ENCODE results near the gene CLDN10.

CLDN10 gene

DNA sequence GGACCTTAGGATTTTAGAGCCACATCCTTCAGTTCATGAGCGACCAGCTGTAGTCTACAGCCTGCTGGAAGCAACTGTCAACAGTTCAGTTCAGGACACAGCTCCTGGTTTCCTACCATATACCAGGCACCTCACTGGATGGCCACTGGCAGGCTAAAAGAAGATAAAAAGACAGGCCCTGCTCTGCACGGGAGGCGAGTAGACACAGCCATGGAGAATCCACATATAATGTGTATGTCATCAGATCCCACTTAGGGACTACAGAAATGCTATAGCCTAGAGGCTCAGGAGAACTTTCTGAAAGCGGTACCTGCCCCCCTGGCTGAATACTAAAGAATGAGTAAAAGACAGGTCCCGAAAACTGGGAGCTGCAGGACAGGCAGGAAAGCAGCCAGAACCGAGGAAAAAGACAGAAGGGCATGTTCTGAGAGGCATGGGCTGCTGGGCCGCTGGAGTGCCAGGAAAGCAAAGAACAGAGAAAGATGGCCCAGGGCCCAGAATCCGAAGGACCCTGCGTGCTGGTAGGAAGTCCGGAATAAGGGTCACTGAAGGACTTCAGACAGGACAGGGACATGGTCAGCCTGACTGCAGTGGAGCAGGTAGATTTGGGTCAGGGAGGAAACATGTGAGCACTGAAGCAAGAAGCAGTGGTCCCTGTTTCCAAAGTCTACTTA lies 68.4 kb downstream of the CLDN10 start:
- H3K27me3 ChIP-seq (ENCODE audit: insufficient read depth, low read length): no peaks in the 10 kb centered on the region
- H3K4me1 ChIP-seq (ENCODE audit: insufficient read depth, low read length): no peaks in the 10 kb centered on the region
- peaks cover 80% of the 10 kb centered on the region for H3K36me3 ChIP-seq (ENCODE audit: insufficient read depth, low read length)
- no peaks in the 10 kb centered on the region for H3K9me3 ChIP-seq (ENCODE audit: insufficient read depth, low read depth, low read length)
- no peak overlapping the region for H3K27ac ChIP-seq (ENCODE audit: low read depth, low read length)
- WGBS: 94% methylated on average over 10 of the region's 10 CpGs
- no peak overlapping the region for H3K9ac ChIP-seq (ENCODE audit: low read depth, low read length)
- H3K4me3 ChIP-seq (ENCODE audit: low read length): no peak overlapping the region

DNA sequence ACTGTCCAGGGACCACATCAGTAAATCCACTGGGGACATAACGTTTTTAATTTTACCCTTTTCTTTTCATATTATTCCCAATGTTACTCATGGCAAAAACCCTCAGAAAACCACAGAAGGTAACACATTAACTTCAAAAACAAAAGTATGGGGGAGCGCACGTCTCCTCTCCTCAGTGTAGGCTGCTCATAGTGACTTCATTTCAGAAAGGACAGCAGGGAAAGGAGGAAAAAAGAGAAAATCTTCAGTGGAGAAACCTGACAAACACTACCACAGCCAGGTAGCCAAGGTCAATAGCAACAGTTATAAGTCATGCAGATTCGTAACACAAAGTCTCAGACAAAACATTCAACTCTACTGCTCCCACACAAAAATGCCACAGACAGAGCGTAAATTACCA lies 70.6 kb downstream of the CLDN10 start:
- Histone ChIP-seq H3K9ac (ENCODE audit: low read depth, low read length) (no peak overlapping the region), H3K36me3 (ENCODE audit: insufficient read depth, low read length) (peaks cover 83% of the 10 kb centered on the region), H3K27me3 (ENCODE audit: insufficient read depth, low read length) (no peaks in the 10 kb centered on the region), H3K27ac (ENCODE audit: low read depth, low read length) (no peak overlapping the region), H3K4me1 (ENCODE audit: insufficient read depth, low read length) (no peaks in the 10 kb centered on the region), H3K4me3 (ENCODE audit: low read length) (no peak overlapping the region), H3K9me3 (ENCODE audit: insufficient read depth, low read depth, low read length) (no peaks in the 10 kb centered on the region)
- 57% methylated on average over 5 of the region's 5 CpGs for WGBS

- Histone ChIP-seq H3K36me3 (ENCODE audit: insufficient read depth, low read length) (peaks cover 83% of the 10 kb centered on the region), H3K4me3 (ENCODE audit: low read length) (no peak overlapping the region), H3K9ac (ENCODE audit: low read depth, low read length) (no peak overlapping the region), H3K27me3 (ENCODE audit: insufficient read depth, low read length) (no peaks in the 10 kb centered on the region), H3K27ac (ENCODE audit: low read depth, low read length) (no peak overlapping the region; the same call in 1 of the 2 replicates), H3K4me1 (ENCODE audit: insufficient read depth, low read length) (no peaks in the 10 kb centered on the region), H3K9me3 (ENCODE audit: insufficient read depth, low read depth, low read length) (no peaks in the 10 kb centered on the region)
- 31% methylated on average over 5 of the region's 5 CpGs for WGBS
Measured at GRCh38 chr13:95624020-95624419, 71.5 kb downstream of the CLDN10 start.

DNA sequence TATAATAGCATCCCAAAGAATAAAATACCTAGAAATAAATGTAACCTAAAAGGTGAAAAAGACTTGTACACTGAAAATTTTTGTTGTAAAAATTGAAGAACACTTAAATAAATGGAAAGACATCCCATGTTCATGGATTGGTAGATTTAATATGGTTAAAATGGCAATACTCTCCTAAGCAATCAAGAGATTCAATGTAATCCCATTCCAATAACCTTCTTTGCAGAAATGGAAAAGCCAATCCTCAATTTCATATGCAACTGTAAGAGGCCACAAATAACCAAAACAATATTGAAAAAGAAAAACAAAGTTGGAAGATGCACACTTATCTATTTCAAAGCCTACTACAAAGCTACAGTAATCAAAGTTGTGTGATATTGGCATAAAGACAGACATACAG lies 74.2 kb downstream of the CLDN10 start:
- Histone ChIP-seq H3K27me3 (ENCODE audit: insufficient read depth, low read length) (no peaks in the 10 kb centered on the region), H3K9ac (ENCODE audit: low read depth, low read length) (no peak overlapping the region), H3K4me1 (ENCODE audit: insufficient read depth, low read length) (no peaks in the 10 kb centered on the region), H3K36me3 (ENCODE audit: insufficient read depth, low read length) (peaks cover 83% of the 10 kb centered on the region), H3K27ac (ENCODE audit: low read depth, low read length) (no peak overlapping the region), H3K4me3 (ENCODE audit: low read length) (no peak overlapping the region), H3K9me3 (ENCODE audit: insufficient read depth, low read depth, low read length) (no peaks in the 10 kb centered on the region)

- H3K9me3 ChIP-seq (ENCODE audit: insufficient read depth, low read depth, low read length): no peaks in the 10 kb centered on the region
- H3K9ac ChIP-seq (ENCODE audit: low read depth, low read length): no peak overlapping the region
- peaks cover 82% of the 10 kb centered on the region for H3K36me3 ChIP-seq (ENCODE audit: insufficient read depth, low read length)
- no peaks in the 10 kb centered on the region for H3K27me3 ChIP-seq (ENCODE audit: insufficient read depth, low read length)
- no peak overlapping the region for H3K27ac ChIP-seq (ENCODE audit: low read depth, low read length)
- no peak overlapping the region for H3K4me3 ChIP-seq (ENCODE audit: low read length)
- no peaks in the 10 kb centered on the region for H3K4me1 ChIP-seq (ENCODE audit: insufficient read depth, low read length)
- WGBS: 100% methylated on average over 1 of the region's 1 CpG
Measured at GRCh38 chr13:95627590-95627989, 75.1 kb downstream of the CLDN10 start.

DNA sequence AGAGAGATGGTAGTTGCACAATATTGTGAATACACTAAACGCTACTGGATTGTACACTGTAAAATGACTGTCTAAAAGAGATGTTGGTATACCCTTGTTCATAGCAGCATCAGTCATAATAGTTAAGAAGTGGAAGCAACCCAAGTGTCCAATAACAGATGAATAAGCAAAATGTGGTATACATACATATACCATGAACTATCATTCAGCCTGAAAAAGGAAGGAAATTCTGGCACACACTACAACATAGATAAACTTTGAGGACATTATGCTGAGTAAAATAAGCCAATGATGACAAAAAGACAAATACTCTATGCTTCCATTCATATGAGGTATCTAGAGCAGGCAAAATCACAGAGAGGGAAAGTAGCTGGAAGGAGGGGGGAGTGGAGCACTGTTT lies 76.0 kb downstream of the CLDN10 start:
- no peaks in the 10 kb centered on the region for H3K4me1 ChIP-seq (ENCODE audit: insufficient read depth, low read length)
- no peaks in the 10 kb centered on the region for H3K9me3 ChIP-seq (ENCODE audit: insufficient read depth, low read depth, low read length)
- H3K27ac ChIP-seq (ENCODE audit: low read depth, low read length): no peak overlapping the region
- no peak overlapping the region for H3K4me3 ChIP-seq (ENCODE audit: low read length)
- no peak overlapping the region for H3K9ac ChIP-seq (ENCODE audit: low read depth, low read length)
- H3K36me3 ChIP-seq (ENCODE audit: insufficient read depth, low read length): peaks cover 80% of the 10 kb centered on the region
- no peaks in the 10 kb centered on the region for H3K27me3 ChIP-seq (ENCODE audit: insufficient read depth, low read length)
- WGBS: 94% methylated on average over 1 of the region's 1 CpG

DNA sequence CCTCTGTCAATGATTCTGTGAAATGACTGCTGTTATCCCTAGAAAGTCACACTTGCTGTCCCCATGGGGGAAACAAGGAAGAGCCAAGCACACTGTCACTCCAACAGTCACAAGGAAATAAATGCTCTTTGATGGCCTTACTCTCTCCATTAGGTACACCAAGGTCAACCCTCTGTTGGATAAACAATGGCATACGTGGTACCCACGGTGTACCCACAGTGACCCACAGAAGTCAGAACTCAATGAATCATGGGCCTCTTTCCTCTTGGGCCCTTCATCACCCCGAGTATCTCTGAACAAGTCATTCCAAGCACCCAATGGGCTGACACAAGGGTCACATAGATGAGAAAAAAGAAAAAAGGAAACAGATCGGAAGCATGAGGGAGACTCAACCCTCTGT lies 76.6 kb downstream of the CLDN10 start:
- Histone ChIP-seq H3K27ac (ENCODE audit: low read depth, low read length) (no peak overlapping the region), H3K27me3 (ENCODE audit: insufficient read depth, low read length) (no peaks in the 10 kb centered on the region), H3K4me3 (ENCODE audit: low read length) (no peak overlapping the region), H3K9me3 (ENCODE audit: insufficient read depth, low read depth, low read length) (no peaks in the 10 kb centered on the region), H3K9ac (ENCODE audit: low read depth, low read length) (no peak overlapping the region), H3K4me1 (ENCODE audit: insufficient read depth, low read length) (no peaks in the 10 kb centered on the region), H3K36me3 (ENCODE audit: insufficient read depth, low read length) (peaks cover 81% of the 10 kb centered on the region)
- 96% methylated on average over 4 of the region's 4 CpGs for whole genome bisulfite sequencing

Measured in HUES64 (cell line).